HL-60/S4 treated with retinoic acid at 250 ng/mL for 4 days and 3 days (cell line): Measurements from ENCODE around the gene KMT2B.

ENCODE experiments used
- in situ Hi-C: fragments of 300-500 bp; cut with MboI; formaldehyde crosslinking; loops from 2 replicates; pipeline ENCODE4 v1.7.0; 2022; ENCODE audit warnings: low sequenced_read_pairs

KMT2B gene

GRCh38 chr19:35725216-35725861 lies 7.5 kb downstream of the KMT2B start:
- in situ Hi-C loops = no loop called here

DNA sequence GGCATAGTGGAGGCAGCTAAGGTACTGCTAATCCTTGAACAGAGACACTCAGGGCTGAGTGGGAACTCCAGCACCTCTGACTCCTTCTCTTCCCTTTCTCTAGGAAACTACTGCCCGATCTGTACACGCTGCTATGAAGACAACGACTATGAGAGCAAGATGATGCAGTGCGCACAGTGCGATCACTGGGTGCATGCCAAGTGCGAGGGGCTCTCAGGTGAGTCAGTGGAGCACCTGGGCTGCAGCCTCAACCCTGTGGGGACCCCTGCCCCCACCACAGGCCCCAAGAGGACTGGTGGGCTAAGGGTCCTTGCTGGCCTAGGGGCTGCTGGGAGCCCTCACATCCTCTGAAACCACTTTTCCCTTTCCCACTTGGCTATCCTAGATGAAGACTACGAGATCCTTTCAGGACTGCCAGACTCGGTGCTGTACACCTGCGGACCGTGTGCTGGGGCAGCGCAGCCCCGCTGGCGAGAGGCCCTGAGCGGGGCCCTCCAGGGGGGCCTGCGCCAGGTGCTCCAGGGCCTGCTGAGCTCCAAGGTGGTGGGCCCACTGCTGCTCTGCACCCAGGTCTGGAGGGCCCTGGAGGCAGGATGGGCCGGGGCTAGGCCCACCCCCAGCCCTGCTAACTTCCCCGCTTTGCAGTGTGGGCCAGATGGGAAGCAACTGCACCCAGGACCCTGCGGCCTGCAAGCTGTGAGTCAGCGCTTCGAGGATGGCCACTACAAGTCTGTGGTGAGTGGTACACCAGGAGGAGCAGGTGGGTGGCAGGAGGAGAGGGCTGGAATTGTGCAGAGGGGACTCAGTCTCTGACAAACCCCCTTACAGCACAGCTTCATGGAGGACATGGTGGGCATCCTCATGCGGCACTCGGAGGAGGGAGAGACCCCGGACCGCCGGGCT lies 9.5 kb downstream of the KMT2B start:
- in situ Hi-C loops = no loop called here

DNA sequence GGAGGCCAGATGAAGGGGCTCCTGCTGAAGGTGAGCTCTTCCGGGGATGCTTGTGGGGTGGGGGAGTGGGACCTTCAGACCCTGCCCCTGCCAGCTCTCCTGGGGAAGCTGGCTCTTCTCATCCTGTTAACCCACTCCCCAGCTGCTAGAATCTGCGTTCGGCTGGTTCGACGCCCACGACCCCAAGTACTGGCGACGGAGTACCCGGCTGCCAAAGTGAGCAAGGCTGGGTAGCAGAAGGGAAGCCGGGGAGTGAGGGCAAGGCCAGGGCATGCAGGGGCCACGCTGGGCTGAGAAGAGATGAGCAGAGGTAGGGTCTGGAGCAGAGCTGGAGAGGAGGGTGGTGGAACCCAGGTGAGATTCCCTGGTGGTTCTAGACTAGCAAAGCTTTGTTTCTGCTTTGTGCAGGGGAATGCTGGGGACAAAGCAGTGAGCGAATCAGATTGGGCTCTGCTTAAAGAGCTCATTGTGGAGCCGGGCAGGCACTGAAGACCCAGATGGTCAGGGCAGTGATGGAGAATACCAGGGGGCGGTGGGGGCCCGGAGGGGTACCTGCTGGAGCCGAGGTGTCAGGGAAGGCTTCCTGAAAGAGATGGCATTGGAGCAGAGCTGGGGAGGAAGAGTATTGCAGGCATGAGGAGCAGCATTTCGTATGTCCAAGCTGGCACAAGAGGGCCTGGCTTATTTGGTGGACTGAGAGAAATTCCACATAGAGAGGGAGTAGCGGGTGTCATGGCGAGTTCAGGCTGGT lies 10.3 kb downstream of the KMT2B start:
- in situ Hi-C loops = no loop called here

DNA sequence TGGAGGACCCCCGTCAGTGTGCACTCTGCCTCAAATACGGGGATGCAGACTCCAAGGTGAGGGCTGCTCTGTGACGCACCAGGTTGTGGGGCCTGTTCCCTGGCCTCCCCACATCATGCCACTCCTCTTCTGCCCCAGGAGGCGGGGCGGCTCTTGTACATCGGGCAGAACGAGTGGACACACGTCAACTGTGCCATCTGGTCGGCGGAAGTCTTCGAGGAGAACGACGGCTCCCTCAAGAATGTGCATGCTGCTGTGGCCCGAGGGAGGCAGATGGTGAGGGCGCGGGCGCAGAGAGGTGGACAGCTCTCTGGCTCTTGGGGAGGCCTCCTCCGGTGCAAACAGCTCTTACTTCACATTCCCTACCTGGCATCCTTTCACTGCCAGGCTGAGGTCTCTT lies 11.2 kb downstream of the KMT2B start:
- in situ Hi-C loops = no loop called here

GRCh38 chr19:35729763-35730162 lies 12.0 kb downstream of the KMT2B start:
- in situ Hi-C loops = no loop called here

DNA sequence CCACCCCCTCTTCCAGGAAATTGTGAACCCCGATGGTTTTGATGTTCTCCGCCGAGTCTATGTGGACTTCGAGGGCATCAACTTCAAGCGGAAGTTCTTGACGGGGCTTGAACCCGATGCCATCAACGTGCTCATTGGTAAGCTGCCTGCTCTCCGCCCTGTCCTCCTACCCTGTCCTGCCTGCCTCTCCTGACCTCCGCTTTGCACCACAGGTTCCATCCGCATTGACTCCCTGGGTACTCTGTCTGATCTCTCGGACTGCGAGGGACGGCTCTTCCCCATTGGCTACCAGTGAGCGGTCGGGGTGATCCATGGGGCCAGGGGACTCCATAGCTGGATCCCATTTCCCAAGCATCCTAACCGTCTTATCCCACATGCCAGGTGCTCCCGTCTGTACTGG lies 12.5 kb downstream of the KMT2B start:
- in situ Hi-C loops = no loop called here

DNA sequence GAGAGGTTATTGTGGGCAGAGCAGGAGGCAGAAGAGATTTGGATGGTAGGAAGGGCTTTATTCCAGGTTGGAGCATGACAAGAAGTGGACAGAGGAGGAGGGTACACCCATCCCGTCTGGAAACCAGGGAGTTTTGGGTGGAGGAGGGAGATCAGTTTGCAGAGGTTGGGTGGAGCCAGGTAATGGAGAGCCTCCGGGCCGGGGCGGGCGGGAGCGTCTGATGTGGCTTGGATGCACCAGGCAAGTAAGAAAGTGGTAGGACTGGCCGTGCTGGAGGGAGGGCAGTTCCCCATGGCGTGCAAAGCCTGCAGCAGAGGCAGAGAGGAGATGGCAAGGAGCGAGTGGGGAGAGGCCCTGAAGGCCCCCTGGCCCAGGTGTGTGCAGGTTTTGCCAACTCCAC lies 13.6 kb downstream of the KMT2B start:
- in situ Hi-C loops = no loop called here

DNA sequence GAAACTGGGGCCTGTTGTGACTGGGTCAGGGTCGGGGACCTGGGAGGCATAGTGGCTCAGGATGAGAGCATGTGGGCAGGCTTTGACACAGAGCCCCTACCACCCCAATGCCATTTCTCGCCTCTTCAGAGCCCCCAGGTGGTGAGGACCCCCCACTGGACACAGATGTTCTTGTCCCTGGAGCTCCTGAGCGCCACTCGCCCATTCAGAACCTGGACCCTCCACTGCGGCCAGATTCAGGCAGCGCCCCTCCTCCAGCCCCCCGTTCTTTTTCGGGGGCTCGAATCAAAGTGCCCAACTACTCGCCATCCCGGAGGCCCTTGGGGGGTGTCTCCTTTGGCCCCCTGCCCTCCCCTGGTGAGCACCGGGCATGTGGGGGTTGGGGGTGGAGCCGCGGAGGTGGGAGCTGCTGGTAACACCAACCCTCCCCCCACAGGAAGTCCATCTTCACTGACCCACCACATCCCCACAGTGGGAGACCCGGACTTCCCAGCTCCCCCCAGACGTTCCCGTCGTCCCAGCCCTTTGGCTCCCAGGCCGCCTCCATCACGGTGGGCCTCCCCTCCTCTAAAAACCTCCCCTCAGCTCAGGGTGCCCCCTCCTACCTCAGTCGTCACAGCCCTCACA lies 14.1 kb downstream of the KMT2B start:
- in situ Hi-C loops = no loop called here

DNA sequence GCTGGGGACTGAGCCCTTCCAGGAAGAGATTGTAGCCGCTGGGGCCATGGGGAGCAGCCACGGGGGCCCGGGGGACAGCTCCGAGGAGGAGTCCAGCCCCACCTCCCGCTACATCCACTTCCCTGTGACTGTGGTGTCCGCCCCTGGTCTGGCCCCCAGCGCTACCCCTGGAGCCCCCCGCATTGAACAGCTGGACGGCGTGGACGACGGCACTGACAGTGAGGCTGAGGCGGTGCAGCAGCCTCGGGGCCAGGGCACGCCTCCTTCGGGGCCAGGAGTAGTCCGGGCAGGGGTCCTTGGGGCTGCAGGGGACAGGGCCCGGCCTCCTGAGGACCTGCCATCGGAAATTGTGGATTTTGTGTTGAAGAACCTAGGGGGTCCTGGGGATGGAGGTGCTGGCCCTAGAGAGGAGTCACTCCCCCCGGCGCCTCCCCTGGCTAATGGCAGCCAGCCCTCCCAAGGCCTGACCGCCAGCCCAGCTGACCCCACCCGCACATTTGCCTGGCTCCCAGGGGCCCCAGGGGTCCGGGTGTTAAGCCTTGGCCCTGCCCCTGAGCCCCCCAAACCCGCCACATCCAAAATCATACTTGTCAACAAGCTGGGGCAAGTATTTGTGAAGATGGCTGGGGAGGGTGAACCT lies 14.9 kb downstream of the KMT2B start:
- in situ Hi-C loops = no loop called here

DNA sequence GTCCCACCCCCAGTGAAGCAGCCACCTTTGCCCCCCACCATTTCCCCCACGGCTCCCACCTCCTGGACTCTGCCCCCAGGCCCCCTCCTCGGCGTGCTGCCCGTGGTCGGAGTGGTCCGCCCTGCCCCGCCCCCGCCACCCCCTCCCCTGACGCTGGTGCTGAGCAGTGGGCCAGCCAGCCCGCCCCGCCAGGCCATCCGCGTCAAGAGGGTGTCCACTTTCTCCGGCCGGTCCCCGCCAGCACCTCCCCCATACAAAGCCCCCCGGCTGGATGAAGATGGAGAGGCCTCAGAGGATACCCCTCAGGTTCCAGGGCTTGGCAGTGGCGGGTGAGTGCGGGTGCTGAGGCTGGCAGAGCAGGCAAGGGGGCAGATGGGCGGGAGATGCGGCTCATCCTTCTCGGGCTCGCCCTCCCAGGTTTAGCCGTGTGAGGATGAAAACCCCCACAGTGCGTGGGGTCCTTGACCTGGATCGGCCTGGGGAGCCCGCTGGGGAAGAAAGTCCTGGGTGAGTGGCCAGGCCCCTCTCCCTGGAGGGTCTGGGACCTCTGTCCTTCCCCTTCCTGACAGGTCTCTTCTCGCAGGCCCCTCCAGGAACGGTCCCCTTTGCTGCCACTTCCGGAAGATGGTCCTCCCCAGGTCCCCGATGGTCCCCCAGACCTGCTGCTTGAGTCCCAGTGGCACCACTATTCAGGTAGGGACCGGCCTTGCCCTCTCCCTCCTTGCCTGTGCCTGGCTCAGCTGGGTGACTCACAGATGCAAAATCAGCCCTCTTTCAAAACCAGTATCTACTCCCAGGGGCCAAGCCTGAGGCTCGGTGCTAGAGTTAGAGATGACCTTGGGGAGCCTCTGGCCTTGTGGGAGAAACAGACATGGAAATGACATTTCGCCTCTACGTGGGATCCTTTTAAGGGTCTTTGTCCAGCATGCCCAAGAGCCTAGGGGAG lies 15.7 kb downstream of the KMT2B start:
- in situ Hi-C loops = no loop called here

DNA sequence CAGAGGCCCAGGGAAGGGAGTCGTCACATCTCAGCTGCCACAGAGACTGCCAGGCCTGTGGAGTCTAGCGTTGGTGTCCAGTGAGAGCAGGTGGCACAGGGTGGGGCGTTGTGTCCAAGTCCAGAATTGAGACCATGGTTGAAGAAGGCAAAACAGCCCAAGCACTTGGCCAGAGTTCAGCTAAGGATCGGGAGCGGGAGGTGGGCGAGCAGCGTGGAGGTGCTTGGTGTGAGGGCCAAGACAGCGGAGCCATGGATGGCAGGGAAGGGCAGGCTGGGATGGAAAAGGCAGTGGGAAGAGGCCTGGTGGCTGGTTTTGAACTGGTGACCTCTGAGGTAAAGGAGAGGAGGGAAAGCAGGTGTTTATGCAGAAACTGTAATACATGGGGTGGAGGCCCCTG lies 16.5 kb downstream of the KMT2B start:
- in situ Hi-C loops = no loop called here

DNA sequence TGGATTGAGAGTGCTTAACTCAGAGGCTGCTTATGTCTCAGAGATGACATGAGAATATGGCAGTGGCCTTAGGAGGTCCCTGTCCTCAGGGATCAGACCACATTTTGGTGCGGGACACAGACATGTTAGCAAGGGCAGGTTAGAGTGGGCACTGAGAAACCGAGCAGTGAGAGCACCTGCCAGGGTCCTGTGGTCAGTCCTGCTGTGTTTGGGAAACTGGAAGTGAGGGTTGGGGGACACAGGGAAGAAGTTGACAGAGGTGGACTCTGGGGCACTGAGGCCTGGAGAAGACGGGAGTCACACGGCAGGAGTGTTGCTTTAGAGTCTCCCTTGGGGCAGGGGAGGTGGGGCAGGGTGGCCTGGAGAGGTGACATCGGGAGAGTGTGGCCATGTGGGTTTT lies 17.1 kb downstream of the KMT2B start:
- in situ Hi-C loops = no loop called here

GRCh38 chr19:35736913-35737886 lies 19.4 kb downstream of the KMT2B start:
- in situ Hi-C loops = no loop called here

DNA sequence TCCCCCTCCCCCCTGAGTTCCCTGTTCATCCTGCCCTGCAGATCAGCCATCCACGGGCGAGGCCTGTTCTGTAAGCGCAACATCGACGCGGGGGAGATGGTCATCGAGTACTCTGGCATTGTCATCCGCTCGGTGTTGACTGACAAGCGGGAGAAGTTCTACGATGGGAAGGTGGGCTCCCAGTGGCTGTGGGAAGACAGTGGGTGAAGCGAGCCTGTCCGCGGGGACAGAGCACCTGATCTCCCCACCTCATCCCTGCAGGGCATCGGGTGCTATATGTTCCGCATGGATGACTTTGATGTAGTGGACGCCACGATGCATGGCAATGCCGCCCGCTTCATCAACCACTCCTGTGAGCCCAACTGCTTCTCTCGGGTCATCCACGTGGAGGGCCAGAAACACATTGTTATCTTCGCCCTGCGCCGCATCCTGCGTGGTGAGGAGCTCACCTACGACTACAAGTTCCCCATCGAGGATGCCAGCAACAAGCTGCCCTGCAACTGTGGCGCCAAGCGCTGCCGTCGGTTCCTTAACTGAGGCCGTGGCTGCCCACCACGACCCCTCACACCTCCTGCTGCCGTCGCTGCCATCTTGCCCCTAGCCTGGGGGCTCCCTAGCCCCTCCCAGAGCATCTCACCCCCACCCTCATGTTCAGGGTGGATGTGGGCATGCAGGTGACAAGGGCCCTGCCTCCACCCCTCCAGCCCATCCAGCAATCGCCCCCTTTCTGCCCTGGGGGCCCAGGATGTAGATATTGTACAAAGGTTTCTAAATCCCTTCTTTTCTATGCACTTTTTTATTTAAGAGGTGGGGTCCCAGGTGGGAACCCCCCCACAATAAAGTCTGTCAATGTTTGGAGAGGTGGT lies 20.5 kb downstream of the KMT2B start:
- in situ Hi-C loops = no loop called here

DNA sequence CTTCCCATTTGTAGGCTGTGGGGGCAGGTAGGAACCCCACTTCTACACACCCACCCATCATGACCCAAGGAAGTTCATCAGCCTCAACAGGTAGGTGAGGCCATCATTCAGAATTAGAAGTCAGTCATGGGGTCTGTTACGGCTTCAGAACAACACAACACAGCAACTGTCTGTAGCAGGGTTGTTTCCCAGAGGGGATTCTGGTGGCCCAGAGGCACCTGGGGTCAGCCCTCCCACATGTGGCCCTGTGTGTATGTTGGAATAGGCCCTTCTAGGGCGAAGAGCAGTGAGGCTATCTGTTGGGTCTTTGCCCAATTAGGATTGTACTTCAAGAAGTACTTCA lies 21.1 kb downstream of the KMT2B start:
- in situ Hi-C loops = no loop called here

DNA sequence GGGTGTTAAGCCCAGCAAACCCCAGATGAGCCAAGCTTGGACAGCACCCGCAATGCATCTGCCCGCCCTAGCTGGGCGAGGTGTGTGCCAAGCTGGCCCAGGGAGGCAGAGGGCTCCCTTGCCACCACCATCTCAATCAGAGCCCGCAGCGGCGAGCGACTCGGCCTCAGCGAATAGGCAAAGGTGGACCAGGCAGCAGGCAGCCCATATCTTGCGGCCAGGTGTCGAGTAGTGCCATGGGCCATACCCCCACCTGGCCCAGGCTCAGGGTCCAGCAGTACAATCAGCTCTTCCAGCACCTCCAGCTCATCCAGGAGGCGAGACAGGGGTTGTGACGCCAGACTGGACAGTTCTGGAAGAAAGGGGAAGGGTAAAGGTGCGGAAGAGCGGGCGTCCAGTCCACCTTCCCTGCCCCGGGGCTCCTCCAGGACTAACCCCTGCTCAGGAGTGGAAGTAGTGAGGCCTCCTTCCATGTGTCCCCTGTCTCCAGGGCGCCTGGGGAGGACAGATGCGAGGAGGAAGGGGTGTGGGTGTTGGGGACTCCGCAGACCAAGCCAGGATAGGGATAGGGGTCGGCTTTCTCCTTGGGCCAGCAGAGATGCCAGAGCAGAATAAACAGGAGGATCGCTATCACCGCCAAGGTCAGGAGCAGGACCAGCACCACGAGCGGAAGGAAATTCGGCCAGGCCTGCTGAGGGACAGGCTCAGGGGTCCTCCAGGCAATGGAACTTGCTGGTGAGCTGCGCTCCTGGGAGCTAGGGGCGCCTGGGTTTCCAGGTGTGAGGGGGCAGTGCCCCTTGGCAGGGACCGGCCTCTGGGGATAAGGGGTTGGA lies 21.7 kb downstream of the KMT2B start:
- in situ Hi-C loops = no loop called here

DNA sequence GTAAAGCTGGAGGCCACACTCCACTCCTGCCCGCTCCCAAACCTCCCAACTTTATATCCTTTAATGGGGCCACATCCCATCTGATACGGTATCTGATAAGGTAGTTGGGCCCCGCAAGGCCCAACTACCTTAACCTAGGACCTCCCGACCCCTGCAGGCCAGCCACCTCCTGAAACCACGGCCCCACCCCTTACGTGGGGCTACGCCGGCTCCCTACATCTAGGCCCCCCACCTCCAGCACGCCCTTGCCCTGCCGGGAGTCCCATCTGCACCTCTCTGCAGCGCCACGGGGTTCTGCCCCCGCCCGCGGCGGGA lies 22.3 kb downstream of the KMT2B start:
- in situ Hi-C loops = no loop called here
